Breast epithelium (tissue), 4 donors: ENCODE data around the gene GPR158. TPM values are rescaled to one million over a fixed set of nuclear protein-coding genes. Genes with fewer than 3 reads are reported as not detected.

Source experiments
- DNase-seq, 2 donors: peaks; one replicate each; pipeline ENCODE4 v3.0.0-alpha.2; 2019; ENCODE audit warnings: low spot score in 2 of 2
- H3K27ac ChIP-seq, 2 donors: fragments of 200-600 bp; sonication (generic) in 1 of 2; one replicate each; pipeline ENCODE4 v1.5.1; 2016 to 2019; ENCODE audit warnings: mild to moderate bottlenecking in 1 of 2
- H3K27me3 ChIP-seq, 2 donors: fragments of 200-600 bp; sonication (generic) in 1 of 2; one replicate each; pipeline versions ENCODE4 v1.5.1 to v1.6.0; 2017 to 2019; ENCODE audit warnings: control low read depth in 1 of 2, mild to moderate bottlenecking in 1 of 2
- H3K36me3 ChIP-seq: fragments of 200-600 bp; one replicate; pipeline ENCODE4 v1.5.1; 2019
- H3K4me1 ChIP-seq, 2 donors: fragments of 200-600 bp; sonication (generic); one replicate each; pipeline ENCODE4 v1.5.1; 2016 to 2019; ENCODE audit warnings: control low read depth in 1 of 2
- H3K4me3 ChIP-seq, 3 donors: fragments of 200-600 bp; sonication (generic); 1 replicate in 2 of 3; 2 replicates in 1 of 3; pipeline ENCODE4 v1.5.1; 2016 to 2019; ENCODE audit warnings: mild to moderate bottlenecking in 3 of 3, moderate library complexity in 2 of 3
- H3K9me3 ChIP-seq, 2 donors: fragments of 200-600 bp; sonication (generic) in 1 of 2; one replicate each; pipeline ENCODE4 v1.5.1; 2016 to 2019; ENCODE audit warnings: control low read depth in 1 of 2
- POLR2A ChIP-seq: fragments of 450-650 bp; IDR thresholded peaks from one replicate; pipeline ENCODE4 v1.6.1; 2016; ENCODE audit warnings: antibody characterized with exemption, mild to moderate bottlenecking, moderate library complexity
- POLR2AphosphoS5 ChIP-seq, 3 donors: sonication (generic); formaldehyde crosslinking; IDR thresholded peaks; one replicate each; pipeline ENCODE4 v1.6.1; 2017; ENCODE audit warnings: antibody characterized with exemption in 3 of 3
- intact Hi-C: fragments of 100-400 bp; cut with DNase I; formaldehyde crosslinking; loops from one replicate; pipeline ENCODE4 v1.15.1; 2023; ENCODE audit warnings: low total_unique reads
- total RNA-seq, 3 donors: library from RNA; depleted of rRNA; stranded (reverse); fragments of >200 nt; gene quantifications; one replicate each; pipeline ENCODE4 v1.1.0, GENCODE V29; 2016
- TF ChIP-seq, protein P1 (sequence below), 3 donors: fragments of 450-650 bp; IDR thresholded peaks; one replicate each; pipeline ENCODE4 v1.5.1; 2016 to 2017; ENCODE audit warnings: antibody characterized with exemption in 3 of 3, mild to moderate bottlenecking in 3 of 3, moderate library complexity in 3 of 3

Gene GPR158
- total RNA-seq, 3 donors from 2014 or later, result 0.16 to 0.29 TPM; not detected in 1

DNA sequence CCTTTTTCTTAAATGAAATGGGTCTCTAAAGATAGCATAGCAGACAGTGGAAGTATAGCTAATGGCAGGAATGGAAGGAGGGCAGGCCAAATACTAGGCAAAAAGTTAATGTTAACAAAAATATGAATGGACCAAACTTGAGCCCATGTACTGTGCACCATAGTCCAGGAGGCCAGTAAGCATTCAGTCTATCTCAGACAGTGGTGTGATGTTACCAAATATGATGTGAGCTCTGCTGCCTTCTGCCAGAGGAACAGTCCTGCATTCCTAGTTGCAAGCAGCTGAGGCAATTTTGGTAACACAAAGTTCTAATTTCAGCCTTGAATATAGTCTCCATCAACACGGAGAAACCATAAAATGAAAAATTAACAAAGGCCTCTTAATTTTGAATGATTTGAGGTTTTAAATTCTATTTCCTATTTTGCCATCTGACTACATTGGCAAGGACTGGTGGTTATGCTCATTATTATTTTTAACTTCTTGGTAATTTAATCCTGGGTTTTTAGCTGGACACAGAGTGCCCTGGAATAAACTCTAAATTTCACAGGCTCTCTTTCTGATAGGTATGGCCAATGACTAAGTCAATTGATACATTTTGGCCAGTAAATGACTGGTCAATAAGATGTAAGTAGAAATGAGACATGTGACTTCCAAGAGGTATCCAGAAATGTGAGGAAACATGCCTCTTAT lies 442.2 kb downstream of the GPR158 start:
- no peak for DNase-seq
- H3K4me1 ChIP-seq, result no peaks in the 10 kb centered on the region
- H3K27ac ChIP-seq, result no peak overlapping the region
- no peak for TF ChIP-seq POLR2AphosphoS5 (IDR thresholded peaks at IDR 0.05)
- TF ChIP-seq, protein P1, sequence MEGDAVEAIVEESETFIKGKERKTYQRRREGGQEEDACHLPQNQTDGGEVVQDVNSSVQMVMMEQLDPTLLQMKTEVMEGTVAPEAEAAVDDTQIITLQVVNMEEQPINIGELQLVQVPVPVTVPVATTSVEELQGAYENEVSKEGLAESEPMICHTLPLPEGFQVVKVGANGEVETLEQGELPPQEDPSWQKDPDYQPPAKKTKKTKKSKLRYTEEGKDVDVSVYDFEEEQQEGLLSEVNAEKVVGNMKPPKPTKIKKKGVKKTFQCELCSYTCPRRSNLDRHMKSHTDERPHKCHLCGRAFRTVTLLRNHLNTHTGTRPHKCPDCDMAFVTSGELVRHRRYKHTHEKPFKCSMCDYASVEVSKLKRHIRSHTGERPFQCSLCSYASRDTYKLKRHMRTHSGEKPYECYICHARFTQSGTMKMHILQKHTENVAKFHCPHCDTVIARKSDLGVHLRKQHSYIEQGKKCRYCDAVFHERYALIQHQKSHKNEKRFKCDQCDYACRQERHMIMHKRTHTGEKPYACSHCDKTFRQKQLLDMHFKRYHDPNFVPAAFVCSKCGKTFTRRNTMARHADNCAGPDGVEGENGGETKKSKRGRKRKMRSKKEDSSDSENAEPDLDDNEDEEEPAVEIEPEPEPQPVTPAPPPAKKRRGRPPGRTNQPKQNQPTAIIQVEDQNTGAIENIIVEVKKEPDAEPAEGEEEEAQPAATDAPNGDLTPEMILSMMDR (IDR thresholded peaks at IDR 0.05), result no peak
- TF ChIP-seq POLR2A, result no peak
- H3K4me3 ChIP-seq, result no peak overlapping the region
- no peaks in the 10 kb centered on the region for H3K36me3 ChIP-seq
- no peaks in the 10 kb centered on the region for H3K9me3 ChIP-seq
- no peaks in the 10 kb centered on the region for H3K27me3 ChIP-seq
- intact Hi-C loops, result no loop called here

DNA sequence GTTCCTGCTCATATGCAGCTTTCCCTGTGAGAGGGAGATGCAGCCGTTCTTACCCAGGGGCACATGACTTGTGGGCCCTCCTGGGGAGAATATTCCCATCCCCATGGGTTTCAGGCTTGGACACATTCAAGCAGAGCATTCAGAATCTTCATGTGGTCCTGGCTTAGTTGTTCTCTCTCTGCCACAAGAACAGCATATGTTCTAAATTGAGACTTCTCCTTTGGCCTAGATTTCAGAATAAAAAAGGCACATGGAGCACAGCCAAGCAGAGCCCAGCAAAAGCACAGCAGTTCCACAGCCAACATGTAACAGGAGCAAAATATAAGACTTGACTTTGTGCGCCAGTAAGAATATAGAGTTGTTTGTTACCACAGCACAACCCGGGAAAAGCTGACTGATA lies 452.8 kb downstream of the GPR158 start:
- H3K9me3 ChIP-seq, result peaks cover 0 to 4% of the 10 kb centered on the region in 2 donors
- no peak for DNase-seq
- intact Hi-C loops, result no loop called here
- H3K27ac ChIP-seq, result no peak overlapping the region
- no peaks in the 10 kb centered on the region for H3K27me3 ChIP-seq
- TF ChIP-seq POLR2AphosphoS5 (IDR thresholded peaks at IDR 0.05) (no peak), POLR2A (no peak)
- TF ChIP-seq, protein P1 (IDR thresholded peaks at IDR 0.05), result no peak
- no peaks in the 10 kb centered on the region for H3K36me3 ChIP-seq
- H3K4me1 ChIP-seq, result no peaks in the 10 kb centered on the region
- no peak overlapping the region for H3K4me3 ChIP-seq

DNA sequence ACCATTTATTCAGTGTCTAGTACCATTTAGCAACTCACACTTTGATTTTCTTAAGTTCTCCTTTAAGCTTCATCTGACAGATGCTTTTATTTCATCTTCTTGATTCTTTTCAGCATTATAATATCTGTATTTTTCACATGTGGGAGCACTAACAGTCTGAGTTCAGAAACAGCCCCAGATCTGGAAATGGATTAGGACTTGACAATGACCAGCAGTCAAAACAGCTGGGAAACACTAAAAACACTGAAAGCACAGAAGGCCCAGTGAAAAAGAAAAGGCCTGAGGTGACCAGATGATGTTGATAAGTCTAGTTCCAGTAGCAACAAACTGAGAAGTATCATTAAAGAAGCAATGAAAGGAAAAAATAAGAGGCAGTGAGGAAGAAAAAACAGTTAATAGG lies 454.5 kb downstream of the GPR158 start:
- H3K27me3 ChIP-seq, result no peaks in the 10 kb centered on the region
- no peak for DNase-seq
- no peaks in the 10 kb centered on the region for H3K36me3 ChIP-seq
- H3K4me3 ChIP-seq, result no peak overlapping the region
- no peak overlapping the region for H3K27ac ChIP-seq
- TF ChIP-seq POLR2A, result no peak
- TF ChIP-seq POLR2AphosphoS5 (IDR thresholded peaks at IDR 0.05), result no peak
- TF ChIP-seq, protein P1 (IDR thresholded peaks at IDR 0.05), result no peak
- peaks cover 0 to 4% of the 10 kb centered on the region in 2 donors for H3K9me3 ChIP-seq
- intact Hi-C loops, result no loop called here
- no peaks in the 10 kb centered on the region for H3K4me1 ChIP-seq

DNA sequence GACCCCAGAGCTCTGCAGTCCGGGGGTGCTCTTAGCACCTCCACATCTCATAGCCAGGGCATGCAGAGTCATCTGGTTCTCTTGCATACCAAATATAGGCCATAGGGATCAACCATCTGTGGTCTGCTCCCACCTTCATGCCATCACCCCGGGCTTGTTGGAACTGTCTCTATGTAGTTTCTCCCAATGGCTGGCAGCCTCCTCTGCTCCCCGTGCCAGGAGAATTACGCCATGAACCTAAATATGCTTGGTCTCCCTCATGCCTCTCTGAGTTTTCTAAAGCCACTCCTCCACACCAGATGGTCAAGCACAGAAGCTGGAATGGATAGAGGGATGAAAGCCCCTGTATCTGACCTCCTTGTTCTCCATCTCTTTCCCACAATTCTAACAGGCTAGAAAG lies 456.7 kb downstream of the GPR158 start:
- TF ChIP-seq, protein P1 (IDR thresholded peaks at IDR 0.05), result no peak
- TF ChIP-seq POLR2A, result no peak
- no peak for TF ChIP-seq POLR2AphosphoS5 (IDR thresholded peaks at IDR 0.05)
- Histone ChIP-seq H3K36me3 (no peaks in the 10 kb centered on the region), H3K27me3 (no peaks in the 10 kb centered on the region), H3K4me1 (no peaks in the 10 kb centered on the region), H3K4me3 (no peak overlapping the region), H3K9me3 (no peaks in the 10 kb centered on the region), H3K27ac (no peak overlapping the region)
- intact Hi-C loops, result loop anchor here (2.0 kb wide), 1 partner anchor 19 kb away; no protein-coding TSS in a partner anchor
- no peak for DNase-seq

DNA sequence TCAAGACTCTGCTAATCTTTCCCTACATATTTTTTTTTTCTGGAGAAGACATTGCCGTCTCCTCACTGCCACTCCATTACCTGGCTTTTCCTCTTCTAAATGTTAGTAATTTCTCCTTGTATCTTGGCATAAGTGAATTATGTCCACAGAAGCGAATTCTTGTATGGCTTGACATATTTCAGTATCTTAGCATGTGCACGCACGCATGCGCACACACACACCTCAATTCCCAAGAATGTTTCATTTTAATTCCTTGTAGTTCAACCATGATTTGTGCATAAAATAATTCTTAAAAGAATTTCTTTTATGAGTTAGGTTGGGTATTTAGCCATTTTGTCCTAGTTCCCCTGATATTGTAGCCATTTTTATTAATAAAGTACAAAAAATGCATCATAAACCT lies 458.0 kb downstream of the GPR158 start:
- Histone ChIP-seq H3K4me3 (no peak overlapping the region), H3K27me3 (no peaks in the 10 kb centered on the region), H3K4me1 (no peaks in the 10 kb centered on the region), H3K36me3 (no peaks in the 10 kb centered on the region), H3K27ac (no peak overlapping the region), H3K9me3 (no peaks in the 10 kb centered on the region)
- intact Hi-C loops, result no loop called here
- TF ChIP-seq POLR2A, result no peak
- TF ChIP-seq POLR2AphosphoS5 (IDR thresholded peaks at IDR 0.05), result no peak
- TF ChIP-seq, protein P1 (IDR thresholded peaks at IDR 0.05), result no peak
- DNase-seq, result no peak
